GM19395 (cell line): Measurements from ENCODE around the gene COL23A1.
A peak's percentile ranks its signal among the peaks of the same experiment; 100 is the strongest.

Experiments
- ATAC-seq: cut with Tn5 transposase; IDR thresholded peaks from one replicate; pipeline ENCODE4 v1.9.1; 2021; ENCODE audit warnings: mild to moderate bottlenecking, moderate library complexity; ENCODE audit not compliant: unreplicated experiment

The COL23A1 gene

DNA sequence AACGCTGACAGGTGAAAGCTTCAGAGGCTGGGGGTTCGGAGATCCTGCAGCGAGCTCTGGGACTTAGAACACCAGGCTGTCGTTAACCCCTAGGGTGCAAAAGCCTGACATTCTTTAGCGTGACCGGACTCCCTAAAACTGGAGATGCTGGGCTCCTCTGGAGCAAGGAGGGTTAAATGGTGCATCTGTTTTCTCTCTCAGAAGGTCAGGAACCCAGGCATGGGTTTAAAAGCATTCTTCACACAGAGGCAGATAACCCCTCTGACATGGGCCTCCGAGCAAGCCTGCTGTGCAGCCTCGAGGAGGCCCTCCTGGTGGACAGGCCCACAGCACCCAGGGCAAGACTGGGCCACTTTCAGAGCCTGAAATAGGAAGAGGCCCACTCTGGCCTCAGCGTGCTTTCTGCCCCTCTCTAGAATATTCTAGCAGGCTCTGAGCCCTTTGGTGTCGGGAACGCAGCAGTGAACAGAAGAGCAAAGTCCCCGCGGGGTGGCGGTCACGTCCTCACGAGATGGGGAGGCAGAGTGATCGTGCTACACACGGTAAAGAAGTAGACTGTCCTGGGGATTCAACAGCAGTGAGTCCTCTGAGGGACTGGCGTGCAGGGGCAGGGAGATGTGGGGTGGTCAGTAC lies 124.8 kb downstream of the COL23A1 start:
- ATAC-seq, result no peak

DNA sequence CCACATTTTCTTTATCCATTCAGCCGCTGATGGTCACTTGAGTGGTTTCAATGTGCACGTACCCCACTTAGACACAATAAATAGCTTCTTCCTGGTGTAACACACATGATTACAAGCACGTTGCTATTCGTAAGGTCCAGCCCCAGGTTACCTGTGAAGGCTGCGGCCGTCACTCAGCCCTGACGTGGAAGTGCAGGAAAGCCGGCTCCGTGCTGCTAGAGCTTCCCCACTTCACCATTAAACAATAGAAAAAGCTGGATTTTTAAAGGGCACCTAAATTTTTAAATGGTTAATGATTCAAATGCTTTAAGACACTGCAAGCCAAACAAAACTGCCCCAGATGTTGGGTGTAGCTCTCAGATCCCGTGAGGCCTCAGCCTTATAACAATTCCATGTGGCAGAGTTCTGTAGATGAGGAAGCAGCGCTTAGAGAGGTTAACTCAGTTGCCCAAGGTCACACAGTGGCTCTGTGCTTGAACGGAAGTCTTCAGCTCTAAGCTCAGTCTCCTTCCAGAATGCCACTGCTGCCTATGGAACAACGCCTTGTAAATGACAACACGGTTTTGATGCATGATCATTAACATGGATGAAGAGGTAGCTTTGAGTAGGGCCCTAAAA lies 125.7 kb downstream of the COL23A1 start:
- no peak for ATAC-seq

DNA sequence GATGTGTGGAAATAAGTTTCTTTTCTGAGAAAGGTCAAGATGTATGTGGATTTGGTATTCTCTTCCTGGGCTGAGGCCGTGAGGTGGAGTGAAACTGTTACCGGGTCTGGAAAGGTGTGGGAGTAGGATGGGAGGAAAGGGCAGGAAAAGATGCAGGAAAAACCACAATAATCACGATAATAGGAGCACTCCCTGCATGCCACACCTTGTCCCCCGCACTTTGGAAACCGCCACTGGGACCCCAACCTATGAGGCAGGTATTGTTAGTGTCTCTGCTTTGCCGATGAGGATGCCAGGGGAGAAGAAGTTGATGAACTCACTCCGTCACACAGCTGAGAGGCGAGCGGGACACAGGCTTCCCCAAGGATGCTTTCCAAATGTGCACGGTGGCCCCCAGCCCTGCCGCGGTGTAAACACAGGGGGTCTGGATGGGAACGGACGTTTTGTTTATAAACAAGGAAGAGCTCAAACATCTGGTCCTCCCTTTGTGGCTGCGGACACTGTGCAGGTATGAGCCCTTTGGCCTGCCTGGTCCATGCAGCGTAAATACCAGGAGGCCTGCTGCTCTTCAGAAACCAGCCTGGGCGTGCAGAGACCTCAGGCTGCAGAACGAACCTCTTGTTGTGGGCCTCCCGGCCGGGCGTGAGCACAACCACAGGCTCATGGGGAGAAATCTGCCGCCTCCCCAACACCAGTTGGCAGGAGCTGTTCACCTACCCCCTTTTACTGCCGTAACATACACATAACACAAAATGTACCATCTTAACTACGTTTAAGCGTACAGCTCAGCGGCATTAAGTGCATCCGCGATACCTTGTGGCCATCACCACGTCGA lies 126.7 kb downstream of the COL23A1 start:
- ATAC-seq, result no peak

DNA sequence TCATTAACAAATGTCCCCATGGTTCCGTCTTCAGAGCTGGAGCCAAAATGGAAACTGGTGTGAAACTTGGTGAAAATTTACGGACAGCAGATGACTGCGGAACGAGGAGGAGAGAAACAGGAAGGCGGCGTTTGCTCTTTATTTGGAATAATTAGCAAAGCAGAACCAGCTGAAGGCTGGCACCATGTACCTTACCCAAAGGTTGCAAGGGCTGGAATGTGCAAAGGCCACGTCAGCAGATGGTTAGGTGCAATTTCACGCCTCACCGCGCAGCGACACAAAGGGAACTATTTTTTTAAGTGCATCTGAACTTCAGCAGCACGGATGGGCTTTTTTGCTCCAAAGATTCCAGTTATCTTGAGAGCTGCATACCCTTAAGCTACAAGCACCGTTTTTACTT lies 127.4 kb downstream of the COL23A1 start:
- no peak for ATAC-seq

DNA sequence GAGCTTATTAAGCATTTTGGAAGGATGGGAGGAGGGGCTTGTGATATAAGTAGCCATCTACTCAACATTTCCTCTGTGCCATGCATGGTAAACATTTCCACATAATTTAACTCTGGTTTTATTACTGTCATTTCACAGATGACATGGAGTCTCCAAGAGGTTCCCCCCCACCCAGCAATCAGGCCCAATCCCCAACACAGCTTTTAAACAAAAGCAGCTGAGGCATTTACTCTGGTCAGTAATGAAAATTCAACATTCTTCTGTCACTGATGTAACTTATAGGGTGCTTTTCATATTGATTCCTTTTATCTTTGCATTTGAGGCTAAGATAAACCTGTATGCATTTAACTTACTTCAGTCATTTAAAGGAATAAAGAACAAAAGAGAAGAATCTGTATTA lies 128.1 kb downstream of the COL23A1 start:
- ATAC-seq, result no peak

DNA sequence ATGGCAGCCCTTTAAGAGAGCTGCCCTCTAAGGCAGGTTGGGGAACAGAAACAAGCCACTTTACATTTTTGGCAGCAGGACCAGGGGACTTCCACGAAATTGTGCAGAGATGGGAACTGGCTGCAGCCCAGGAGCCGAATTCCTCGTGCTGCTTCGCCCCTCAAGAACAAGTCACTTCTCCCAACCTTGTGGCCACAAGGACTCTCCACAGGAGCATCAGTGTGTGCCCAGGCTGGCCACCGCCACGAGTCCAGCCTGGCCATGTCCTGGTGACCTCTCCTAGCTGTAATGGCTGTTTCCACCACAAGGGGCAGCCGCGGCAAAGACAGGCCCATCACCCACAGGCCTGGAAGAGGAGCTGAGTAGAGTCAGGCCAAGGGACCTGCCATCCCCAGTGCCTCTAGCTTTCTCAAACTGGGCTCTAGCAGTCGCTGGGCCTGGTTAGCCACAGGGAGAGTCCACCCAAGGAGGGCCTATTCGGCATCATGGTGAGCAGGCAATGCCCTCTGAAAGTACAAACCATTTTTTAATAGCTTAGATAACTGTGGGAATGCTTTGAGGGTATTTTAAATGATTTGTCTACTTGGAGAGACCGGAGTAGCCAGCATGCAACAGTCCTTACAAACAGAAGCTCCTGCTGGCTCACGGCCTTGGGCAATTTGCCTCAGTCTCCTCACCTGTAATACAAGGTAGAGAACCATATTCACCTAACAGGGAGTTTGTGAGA lies 129.0 kb downstream of the COL23A1 start:
- ATAC-seq, result peak; percentile 79

DNA sequence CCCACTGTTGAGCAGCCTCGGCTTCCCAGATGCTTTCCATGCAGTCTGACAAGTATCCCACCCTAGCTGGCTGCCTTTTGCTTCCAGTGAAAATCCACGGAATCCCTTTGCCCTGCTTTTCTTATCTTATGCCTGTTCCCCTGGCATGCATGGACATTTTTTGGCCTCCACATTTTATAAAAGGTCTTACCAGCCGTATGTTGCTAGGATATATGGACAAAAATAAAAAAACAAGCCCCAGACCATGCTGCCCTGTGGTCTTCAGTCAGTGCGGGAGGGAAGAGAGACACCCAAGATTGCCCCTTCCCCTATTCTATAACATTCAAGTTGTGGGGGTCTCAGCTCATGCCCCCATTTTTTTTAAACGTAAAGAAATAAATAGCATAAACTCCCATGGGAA lies 129.6 kb downstream of the COL23A1 start:
- ATAC-seq, result no peak

DNA sequence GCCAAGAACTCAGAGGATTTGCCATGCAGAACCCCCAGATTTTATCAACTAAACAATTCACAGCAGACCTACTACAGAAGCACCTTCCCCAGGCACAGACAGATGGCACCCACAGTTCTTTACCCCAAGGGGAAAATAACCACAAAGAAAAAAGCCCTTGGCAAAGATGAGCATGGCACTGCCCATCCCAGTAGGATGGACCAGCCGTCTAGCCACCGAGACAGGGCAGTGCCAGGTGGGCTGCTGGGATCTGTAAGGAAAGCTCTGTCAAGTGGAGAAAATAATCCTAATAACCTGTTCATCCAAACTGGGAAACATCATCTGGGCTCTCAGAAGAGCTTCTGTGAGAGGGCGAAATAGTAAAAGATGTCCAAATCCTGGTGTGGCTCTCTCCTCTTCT lies 130.0 kb downstream of the COL23A1 start:
- no peak for ATAC-seq

DNA sequence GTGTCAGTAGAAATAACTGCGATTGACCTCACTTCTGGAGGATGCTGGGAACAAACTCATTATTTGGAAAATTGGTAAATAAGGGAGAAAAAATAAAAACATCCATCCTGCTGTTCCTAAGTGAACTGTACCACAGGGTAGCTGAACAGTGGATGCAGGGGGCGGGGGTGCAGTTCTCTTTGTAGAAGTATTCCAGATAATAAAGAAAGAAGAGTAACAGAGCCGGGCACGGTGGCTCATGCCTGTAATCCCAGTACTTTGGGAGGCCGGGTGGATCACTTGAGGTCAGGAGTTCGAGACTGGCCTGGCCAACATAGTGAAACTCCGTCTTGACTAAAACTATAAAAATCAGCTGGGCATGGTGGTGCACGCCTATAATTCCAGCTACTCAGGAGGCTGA lies 132.1 kb downstream of the COL23A1 start:
- no peak for ATAC-seq

DNA sequence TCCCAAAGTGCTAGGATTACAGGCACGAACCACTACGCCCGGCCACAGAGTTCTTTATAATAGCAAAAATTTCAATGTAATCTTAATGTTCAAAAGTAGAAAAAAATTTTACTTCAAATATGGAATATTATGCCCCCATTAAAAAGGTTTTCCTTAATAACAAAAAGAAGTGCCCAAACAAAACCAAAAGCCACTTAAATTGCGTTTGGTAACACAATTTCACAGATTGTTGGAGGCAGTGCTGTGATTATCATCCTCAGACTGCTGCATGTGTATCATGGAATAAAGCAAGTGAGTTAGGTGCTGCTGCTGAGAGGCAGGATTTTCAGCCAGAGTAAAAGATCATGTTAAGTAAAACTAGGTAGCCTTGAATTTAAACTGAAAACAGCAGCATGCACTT lies 132.7 kb downstream of the COL23A1 start:
- ATAC-seq, result no peak

DNA sequence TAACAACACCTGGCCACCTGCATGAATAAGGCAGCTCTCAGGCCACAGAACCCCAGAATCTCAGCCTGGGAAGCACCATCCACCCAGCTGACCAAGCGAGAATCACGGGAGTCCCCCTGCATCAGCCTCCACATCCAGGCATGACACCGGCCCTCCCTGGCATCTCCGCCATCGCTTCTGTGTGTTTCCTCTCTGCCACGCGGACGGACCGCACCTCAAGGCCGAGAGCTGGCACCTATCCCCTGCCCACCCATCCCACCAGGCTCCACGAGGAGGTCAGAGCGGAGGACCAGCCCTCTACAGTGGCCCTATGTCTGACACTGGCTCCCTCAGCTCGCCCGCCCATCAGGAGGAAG lies 134.7 kb downstream of the COL23A1 start:
- ATAC-seq, result no peak

DNA sequence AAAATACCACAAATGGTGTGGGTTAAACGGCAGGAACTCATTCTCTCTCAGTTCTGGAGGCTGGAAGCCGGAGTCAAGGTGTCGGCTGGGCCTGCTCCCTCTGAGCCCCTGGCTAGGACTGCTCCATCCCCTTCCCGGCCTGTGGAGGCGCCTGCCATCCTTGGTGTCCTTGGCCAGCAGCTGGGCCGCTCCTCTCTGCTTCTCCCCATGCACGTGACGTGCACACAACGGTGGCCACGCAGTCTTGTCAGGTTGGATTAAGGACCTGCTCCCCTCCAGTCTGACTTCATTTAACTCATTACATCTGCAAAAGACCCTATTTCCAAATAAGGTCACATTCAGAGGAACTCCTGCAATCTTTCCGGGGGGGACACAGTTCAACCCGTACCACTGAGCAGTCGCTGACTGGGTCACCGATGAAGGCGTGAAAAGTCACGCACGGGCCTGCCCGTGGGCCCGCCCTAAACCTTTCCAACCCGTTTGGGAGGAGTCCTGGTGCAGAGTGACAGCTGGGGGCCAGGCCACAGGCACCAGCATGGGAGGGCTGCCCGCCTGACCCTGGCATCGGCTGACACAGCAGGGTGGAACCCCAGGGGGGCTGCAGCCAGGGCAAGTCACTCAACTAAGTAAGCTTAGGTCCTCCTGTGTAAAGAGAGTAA lies 135.2 kb downstream of the COL23A1 start:
- no peak for ATAC-seq

DNA sequence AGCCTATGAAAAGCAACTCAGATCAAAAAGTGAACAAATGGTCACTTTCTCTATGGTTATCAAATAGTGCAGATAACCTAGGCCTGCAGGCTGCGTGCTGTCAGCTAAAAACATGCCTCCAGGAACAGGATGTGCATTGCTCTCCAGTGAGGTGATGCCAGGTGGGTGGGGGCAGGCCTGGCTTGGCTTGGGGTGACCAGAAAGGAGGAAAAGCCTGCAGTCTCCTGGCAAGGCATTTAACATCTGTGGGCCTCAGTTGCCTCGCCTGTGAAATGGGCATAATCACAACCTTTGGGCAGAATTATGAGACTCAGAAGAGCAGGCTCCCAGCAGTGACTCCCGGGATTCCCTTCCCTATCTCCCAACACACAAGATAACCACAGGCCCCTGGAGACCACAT lies 135.9 kb downstream of the COL23A1 start:
- no peak for ATAC-seq

DNA sequence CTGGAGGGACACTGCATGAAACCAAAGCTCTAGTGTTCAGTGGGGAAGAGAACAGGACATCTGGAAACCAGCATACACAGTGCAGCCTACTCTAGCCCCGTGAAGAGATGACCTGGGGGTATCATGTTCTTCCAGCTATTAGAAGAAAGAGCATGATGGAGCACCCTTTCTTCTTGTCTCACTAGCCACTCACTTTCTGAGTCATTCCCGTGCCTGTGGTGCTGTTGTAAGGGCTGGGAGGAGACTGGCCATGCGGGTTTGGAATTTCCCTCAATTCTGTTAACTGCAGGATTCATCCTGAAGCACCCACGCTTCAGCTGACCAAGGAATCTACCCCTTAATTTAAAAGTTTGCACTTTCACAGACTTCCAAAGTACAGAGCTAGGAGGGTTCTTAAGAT lies 137.0 kb downstream of the COL23A1 start:
- no peak for ATAC-seq

DNA sequence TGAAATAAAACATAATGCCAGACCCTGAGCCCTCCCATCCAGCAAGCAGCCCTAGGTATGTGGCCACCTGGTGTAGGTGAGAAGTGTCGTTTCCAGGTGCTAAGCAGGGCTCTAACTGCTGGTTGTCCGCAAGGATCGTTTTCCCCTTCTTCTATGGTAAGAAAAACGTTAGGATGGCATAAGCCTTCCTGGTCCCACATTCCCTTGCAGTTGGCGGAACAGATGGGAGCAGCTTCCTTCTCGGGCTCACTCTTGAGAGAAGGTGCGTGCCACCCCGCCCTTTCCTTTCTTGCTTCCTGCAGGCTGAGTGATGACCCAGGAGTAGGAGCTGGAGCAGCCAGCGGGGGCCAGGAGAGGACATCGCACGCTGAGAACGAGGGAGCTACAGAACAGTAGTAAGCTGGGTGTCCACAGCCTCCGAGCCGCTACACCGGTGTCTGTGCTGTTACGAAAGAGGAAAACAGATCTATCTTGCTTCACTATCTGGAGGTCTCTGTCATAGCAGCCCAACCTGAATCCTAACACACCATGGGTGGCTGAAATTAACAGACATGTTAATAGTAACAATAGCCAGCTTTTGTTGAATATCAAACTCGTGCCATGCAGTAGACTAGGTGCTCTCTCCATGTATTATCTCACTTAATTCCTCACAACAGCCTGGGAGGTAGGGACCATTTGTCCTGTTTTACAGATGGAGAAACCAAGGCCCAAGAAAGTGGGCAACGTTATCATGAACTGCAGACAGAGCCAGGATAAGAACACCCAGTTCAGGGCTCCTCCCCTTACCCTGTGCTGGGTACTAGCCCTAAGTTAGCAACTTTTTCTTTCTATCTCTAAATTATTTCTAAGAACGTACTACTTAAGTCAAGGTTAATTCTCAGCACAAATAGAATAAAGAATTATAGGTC lies 139.8 kb downstream of the COL23A1 start:
- ATAC-seq, result no peak

DNA sequence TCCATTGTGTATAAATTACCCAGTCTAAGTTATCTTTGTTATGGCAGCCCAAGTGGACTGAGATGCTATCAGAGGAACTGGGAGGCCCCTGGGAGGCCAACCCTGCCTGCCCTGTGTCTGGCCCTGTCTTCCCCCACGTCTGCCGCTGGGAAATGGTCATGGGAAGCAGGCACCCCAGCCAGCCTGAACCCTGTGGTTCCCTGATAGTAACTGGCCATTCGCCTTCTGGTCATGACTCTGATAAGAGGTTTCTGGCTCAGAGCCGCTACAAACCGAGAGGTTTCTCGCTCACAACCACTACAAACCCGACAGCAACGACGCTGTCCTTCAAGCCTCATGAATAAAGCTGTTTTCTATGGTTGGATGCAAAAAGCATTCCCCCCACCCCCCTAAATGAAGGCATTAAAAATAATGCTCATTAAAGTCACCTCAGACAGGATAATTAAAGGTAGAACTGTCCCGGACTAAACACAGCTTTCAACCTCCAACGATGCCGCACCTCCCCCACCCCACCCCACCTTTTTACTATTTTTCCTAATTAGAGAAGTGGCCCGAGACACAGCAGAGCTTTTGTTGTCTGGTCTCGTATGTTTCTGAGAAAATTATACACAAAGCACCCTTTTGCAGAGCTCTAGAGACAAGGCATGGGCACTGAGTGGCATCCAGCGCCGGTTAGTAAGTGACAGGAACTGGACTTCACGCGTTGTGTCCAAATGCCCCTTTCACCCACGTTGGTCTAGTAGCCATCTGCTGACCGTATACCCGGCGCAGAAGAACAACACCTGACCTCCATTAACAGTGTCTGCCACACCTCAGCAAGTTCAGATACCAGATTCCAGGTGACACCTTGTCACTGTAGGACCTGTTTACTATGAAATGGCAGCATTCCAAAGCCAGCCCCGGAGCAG lies 140.8 kb downstream of the COL23A1 start:
- ATAC-seq, result no peak

DNA sequence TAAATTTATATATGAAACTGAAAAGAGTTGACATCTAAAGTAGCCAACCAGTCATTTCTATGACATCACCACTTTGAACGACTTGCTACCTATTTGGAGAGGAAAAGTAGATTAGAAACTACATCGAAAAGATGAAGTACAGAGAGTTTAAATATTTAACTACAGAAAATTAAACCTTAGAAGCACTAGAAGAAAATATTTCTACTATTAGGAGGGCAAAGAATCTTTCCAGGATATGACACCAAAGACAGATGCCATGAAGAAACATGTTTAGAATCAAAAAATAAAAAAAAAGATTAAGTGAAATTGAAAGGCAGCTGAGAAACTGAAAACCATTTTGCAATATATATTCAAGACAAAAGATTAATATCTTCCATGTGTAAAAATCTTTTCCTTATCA lies 144.7 kb downstream of the COL23A1 start:
- ATAC-seq, result no peak

DNA sequence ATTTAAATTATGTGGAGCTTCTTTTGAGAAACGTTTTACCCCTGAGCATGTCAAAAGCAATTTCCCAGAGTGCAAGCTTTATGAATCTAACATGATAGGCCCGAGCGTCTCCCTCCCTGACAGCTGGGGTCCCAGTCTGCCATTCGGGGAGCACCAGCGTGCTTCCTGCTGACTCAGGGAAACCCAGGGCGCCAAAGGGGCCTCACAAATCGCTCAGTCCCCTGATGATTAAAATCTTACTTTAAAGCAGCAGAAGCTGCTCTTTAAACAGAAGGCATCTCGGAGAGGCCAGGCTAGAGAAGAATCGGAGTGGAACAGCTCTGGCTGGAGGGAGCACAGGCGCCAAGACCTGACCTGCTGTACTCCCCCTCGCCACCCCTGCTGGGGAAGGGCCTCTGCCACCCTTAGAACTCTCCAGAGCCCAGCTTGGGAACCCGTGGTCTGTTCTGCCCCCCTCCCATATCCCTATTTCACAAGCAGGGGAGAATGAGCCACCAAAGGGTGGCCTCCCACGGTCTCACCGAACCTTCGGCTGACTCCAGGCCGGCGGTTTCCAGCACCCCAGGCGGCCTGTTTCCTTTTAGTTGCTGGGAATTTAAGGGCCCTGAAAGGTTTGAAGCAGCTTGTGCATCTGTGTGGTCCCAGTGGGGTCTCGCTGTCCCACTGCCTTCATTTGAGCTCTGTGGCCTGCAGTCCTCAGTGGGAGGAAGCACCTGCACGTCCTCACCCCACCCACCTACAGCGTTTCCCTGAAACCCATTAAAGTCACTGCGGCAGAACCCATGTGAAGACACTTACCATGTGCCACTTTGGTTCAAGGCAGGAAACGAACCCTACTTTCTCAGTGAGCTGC lies 147.6 kb downstream of the COL23A1 start:
- no peak for ATAC-seq
